ENCODE measurements around the gene NDUFS8. TPM values are rescaled to one million over a fixed set of nuclear protein-coding genes. Genes with fewer than 3 reads are reported as not detected.
A peak's percentile ranks its signal among the peaks of the same experiment; 100 is the strongest.

Gene NDUFS8
- total RNA-seq, 2 experiments from 2014 or later: 105 to 109 TPM

- intact Hi-C loops (cut with micrococcal nuclease): no loop called here
- H3K36me3 Mint-ChIP-seq (ENCODE audit: low read depth): peaks cover 2% of the 10 kb centered on the region
- TF ChIP-seq, protein P1, sequence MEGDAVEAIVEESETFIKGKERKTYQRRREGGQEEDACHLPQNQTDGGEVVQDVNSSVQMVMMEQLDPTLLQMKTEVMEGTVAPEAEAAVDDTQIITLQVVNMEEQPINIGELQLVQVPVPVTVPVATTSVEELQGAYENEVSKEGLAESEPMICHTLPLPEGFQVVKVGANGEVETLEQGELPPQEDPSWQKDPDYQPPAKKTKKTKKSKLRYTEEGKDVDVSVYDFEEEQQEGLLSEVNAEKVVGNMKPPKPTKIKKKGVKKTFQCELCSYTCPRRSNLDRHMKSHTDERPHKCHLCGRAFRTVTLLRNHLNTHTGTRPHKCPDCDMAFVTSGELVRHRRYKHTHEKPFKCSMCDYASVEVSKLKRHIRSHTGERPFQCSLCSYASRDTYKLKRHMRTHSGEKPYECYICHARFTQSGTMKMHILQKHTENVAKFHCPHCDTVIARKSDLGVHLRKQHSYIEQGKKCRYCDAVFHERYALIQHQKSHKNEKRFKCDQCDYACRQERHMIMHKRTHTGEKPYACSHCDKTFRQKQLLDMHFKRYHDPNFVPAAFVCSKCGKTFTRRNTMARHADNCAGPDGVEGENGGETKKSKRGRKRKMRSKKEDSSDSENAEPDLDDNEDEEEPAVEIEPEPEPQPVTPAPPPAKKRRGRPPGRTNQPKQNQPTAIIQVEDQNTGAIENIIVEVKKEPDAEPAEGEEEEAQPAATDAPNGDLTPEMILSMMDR (IDR thresholded peaks at IDR 0.05): no peak
- no peak for ATAC-seq
- H3K9me3 Mint-ChIP-seq: no peaks in the 10 kb centered on the region
- ChIA-PET CTCF (no interaction called here), POLR2A (interaction anchor here (1.1 to 1.9 kb wide), 2 partner anchors 9 to 187 kb away, joined by 3 to 6 read pairs; no protein-coding TSS in a partner anchor)
- no peaks in the 10 kb centered on the region for H3K27me3 Mint-ChIP-seq
- H3K4me1 Mint-ChIP-seq (ENCODE audit: low read depth): peaks cover 25% of the 10 kb centered on the region
- H3K4me3 Mint-ChIP-seq: no peak overlapping the region
- H3K27ac Mint-ChIP-seq: no peak overlapping the region
- no peak for DNase-seq
These were observed 2.7 kb downstream of the NDUFS8 start for GRCh38 chr11:68032997-68033707.

DNA sequence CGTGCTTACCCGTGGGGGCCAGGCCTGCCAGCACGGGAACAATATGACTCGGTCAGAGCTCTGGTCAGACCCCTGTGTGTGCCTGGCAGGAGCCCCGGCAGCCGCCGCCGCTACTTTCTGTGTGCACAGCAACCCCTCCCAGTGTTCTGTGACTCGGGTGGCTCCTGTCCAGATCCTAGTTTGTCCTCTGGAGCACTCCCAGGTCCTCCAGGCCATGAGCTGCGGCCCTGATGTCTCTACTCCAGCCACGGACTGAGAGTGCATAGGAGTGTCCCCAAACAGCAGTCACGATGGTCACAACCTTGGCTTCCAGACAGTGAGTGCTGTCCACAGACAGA lies 3.2 kb downstream of the NDUFS8 start:
- intact Hi-C loops (cut with micrococcal nuclease): no loop called here
- POLR2A ChIA-PET: interaction anchor here (1.9 kb wide), 1 partner anchor 9 kb away, joined by 6 read pairs; no protein-coding TSS in a partner anchor
- Mint-ChIP-seq H3K4me3 (no peak overlapping the region), H3K36me3 (ENCODE audit: low read depth) (peaks cover 2% of the 10 kb centered on the region), H3K4me1 (ENCODE audit: low read depth) (peaks cover 23% of the 10 kb centered on the region), H3K9me3 (no peaks in the 10 kb centered on the region), H3K27ac (no peak overlapping the region), H3K27me3 (no peaks in the 10 kb centered on the region)
- TF ChIP-seq, protein P1 (IDR thresholded peaks at IDR 0.05): no peak
- ATAC-seq: no peak
- CTCF ChIA-PET: no interaction called here
- DNase-seq: no peak

GRCh38 chr11:68035266-68035876 lies 4.9 kb downstream of the NDUFS8 start:
- Mint-ChIP-seq H3K9me3 (no peaks in the 10 kb centered on the region), H3K27ac (no peak overlapping the region), H3K27me3 (no peaks in the 10 kb centered on the region), H3K4me3 (no peak overlapping the region), H3K36me3 (ENCODE audit: low read depth) (peaks cover 2% of the 10 kb centered on the region), H3K4me1 (ENCODE audit: low read depth) (peaks cover 13% of the 10 kb centered on the region)
- DNase-seq: no peak
- intact Hi-C loops (cut with micrococcal nuclease): no loop called here
- TF ChIP-seq, protein P1 (IDR thresholded peaks at IDR 0.05): no peak
- ChIA-PET CTCF (interaction anchor here (1.1 kb wide), 1 partner anchor 83 kb away, joined by 3 read pairs; no protein-coding TSS in a partner anchor), POLR2A (no interaction called here)
- ATAC-seq: no peak

GRCh38 chr11:68036141-68036716 lies 5.7 kb downstream of the NDUFS8 start:
- intact Hi-C loops (cut with micrococcal nuclease): no loop called here
- CTCF ChIA-PET: interaction anchor here (0.8 to 1.1 kb wide), 2 partner anchors 26 to 82 kb away, joined by 3 read pairs; partner anchors contain the start of gene ALDH3B1
- no peaks in the 10 kb centered on the region for H3K27me3 Mint-ChIP-seq
- H3K27ac Mint-ChIP-seq: peak overlapping the region; percentile 71
- H3K4me3 Mint-ChIP-seq: no peak overlapping the region
- TF ChIP-seq, protein P1 (IDR thresholded peaks at IDR 0.05): no peak
- no peaks in the 10 kb centered on the region for H3K9me3 Mint-ChIP-seq
- ATAC-seq: no peak
- peaks cover 2% of the 10 kb centered on the region for H3K36me3 Mint-ChIP-seq (ENCODE audit: low read depth)
- H3K4me1 Mint-ChIP-seq (ENCODE audit: low read depth): peaks cover 13% of the 10 kb centered on the region
- DNase-seq: no peak
- POLR2A ChIA-PET: no interaction called here

Data from activated CD8-positive, alpha-beta T cell treated with anti-CD3 and anti-CD28 coated beads for 36 hours (primary cell).